Thoracic aorta endothelial cell (primary cell): Measurements from ENCODE around the gene SRP19. TPM values are rescaled to one million over a fixed set of nuclear protein-coding genes. Genes with fewer than 3 reads are reported as not detected.

Experiments
- total RNA-seq: library from RNA; depleted of rRNA; stranded (reverse); fragments of >200 nt; gene quantifications from 2 replicates; pipeline ENCODE4 v1.2.3, GENCODE V29; 2012

The SRP19 gene
- total RNA-seq = 78.3 and 97.2 TPM in 2 replicates

GRCh38 chr5:112860929-112861637, at the start of gene SRP19:
Gene SRP19 (plus strand): TSS chr5:112861287. CDS start chr5:112861377, 90 bp downstream.

Other genes starting within 250 kb of the SRP19 start
- 77.8 and 82.8 TPM in 2 replicates for gene APC, start 123.4 kb upstream of the SRP19 start, total RNA-seq
- gene REEP5, start 60.9 kb downstream of the SRP19 start, total RNA-seq = 52.7 and 58.0 TPM in 2 replicates
- 62.5 and 69.7 TPM in 2 replicates for gene DCP2, start 115.5 kb downstream of the SRP19 start, total RNA-seq